ENCODE results near the gene IFITM10. TPM values are rescaled to one million over a fixed set of nuclear protein-coding genes. Genes with fewer than 3 reads are reported as not detected.

IFITM10 gene
- total RNA-seq, 4 donors from 2014 or later, result 0.88 to 6.3 (median 2.4) TPM

GRCh38 chr11:1736447-1736992 lies 13.9 kb downstream of the IFITM10 start:
- 52 to 54% methylated on average over 3 of the region's 3 CpGs for WGBS, 2 donors
- Histone ChIP-seq H3K4me1 (peaks cover 0 to 10% (median 0%) of the 10 kb centered on the region in 3 donors), H3K27me3 (peaks cover 0 to 99% (median 2%) of the 10 kb centered on the region in 4 donors), H3K4me3 (no peak overlapping the region), H3K27ac (no peak overlapping the region), H3K9me3 (peaks cover 0 to 16% (median 14%) of the 10 kb centered on the region in 3 donors), H3K36me3 (no peaks in the 10 kb centered on the region)
- intact Hi-C loops (cut with DNase I), result no loop called here
- no peak for DNase-seq
- no peak for TF ChIP-seq POLR2A (IDR thresholded peaks at IDR 0.05)
- no peak for TF ChIP-seq CTCF (IDR thresholded peaks at IDR 0.05)

- Histone ChIP-seq H3K36me3 (no peaks in the 10 kb centered on the region), H3K4me1 (peaks cover 0 to 10% (median 0%) of the 10 kb centered on the region in 3 donors), H3K9me3 (peaks cover 0 to 16% (median 14%) of the 10 kb centered on the region in 3 donors), H3K4me3 (no peak overlapping the region), H3K27ac (no peak overlapping the region), H3K27me3 (peaks cover 0 to 97% (median 2%) of the 10 kb centered on the region in 4 donors)
- no peak for DNase-seq
- WGBS, 2 donors, result 72 to 81% methylated on average over 7 of the region's 16 CpGs
- intact Hi-C loops (cut with DNase I), result no loop called here
- TF ChIP-seq POLR2A (IDR thresholded peaks at IDR 0.05) (no peak), CTCF (IDR thresholded peaks at IDR 0.05) (no peak)
Measured at GRCh38 chr11:1735271-1735670, 15.1 kb downstream of the IFITM10 start.

DNA sequence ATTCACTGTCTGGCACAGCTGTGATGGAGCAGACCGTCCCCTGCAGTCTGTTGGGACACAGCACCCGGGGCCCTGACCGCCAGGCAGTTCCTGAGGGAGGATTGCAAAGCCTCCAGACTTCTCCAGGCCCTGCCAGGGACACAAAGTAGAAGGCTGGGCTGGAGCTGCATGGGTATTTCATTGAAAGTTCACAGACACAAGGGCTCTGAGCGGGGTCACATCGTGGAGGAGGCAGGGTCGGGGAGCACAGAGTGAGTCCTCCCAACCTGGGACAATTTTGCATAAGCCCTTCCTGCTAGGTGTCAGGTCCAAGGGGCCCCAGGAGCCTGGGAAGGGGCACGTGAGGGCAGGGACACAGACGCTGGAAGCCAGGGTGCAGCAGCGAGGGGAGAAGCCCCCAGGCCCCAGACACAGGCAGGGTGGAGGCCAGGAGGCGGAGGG lies 15.7 kb downstream of the IFITM10 start:
- Histone ChIP-seq H3K27me3 (peaks cover 0 to 97% (median 2%) of the 10 kb centered on the region in 4 donors), H3K4me3 (no peak overlapping the region), H3K36me3 (no peaks in the 10 kb centered on the region), H3K9me3 (peaks cover 0 to 16% (median 14%) of the 10 kb centered on the region in 3 donors), H3K4me1 (peaks cover 0 to 10% (median 0%) of the 10 kb centered on the region in 3 donors), H3K27ac (no peak overlapping the region)
- TF ChIP-seq POLR2A (IDR thresholded peaks at IDR 0.05), result no peak
- DNase-seq, result no peak
- WGBS, 2 donors, result 65 to 67% methylated on average over 6 to 8 of the region's 10 CpGs
- intact Hi-C loops (cut with DNase I), result no loop called here

DNA sequence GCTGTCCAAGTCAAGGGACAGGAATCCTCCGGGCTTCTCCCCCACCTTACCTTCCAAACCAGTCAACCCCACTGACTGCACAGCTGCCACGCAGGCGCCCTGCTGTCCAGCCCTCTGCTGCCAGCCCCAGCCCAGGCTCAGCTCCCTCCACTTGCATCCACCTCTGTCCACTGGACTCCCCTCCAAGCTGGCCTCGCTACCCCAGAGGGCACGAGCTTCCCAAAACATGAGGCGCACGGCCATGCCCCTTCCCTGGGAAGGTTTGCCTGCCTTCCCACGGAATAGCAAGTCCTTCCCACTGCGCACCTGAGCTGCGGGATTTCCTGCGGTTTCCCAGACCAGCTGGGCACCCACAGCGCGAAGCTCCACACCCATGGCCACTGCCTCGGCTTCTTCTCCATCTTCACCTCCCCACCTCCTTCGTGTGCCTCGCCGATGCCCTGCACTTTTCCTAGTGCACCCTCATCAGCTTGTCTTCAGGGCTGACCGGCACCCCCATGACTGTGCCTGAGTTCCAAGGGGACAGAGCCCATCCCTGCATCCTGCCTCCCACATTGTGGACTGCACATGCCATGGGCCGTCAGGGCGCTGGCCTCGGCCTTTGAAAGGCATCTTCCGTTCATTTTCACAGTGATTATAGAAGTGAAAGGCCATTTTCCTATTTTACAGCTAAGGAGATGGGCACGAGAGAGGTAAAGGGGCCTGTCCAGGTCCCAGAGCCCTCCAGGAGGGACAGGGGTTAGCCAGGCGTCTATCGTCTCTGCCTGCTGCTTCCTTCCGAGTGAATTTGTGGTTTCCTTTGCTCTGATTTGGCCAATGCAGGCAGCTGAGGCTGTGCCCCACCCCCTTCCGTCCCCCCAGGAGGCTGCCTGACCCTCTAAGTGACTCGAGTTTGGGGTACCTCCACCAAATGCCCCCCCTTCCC lies 16.4 kb downstream of the IFITM10 start:
- 78 to 81% methylated on average over 21 to 22 of the region's 28 CpGs for WGBS, 2 donors
- H3K4me1 ChIP-seq, result peaks cover 0 to 10% (median 0%) of the 10 kb centered on the region in 3 donors
- TF ChIP-seq POLR2A (IDR thresholded peaks at IDR 0.05) (no peak), CTCF (IDR thresholded peaks at IDR 0.05) (no peak)
- H3K27ac ChIP-seq, result no peak overlapping the region
- H3K9me3 ChIP-seq, result peaks cover 0 to 16% (median 14%) of the 10 kb centered on the region in 3 donors
- intact Hi-C loops (cut with DNase I), result no loop called here
- DNase-seq, result no peak
- peaks cover 0 to 97% (median 2%) of the 10 kb centered on the region in 4 donors for H3K27me3 ChIP-seq
- H3K4me3 ChIP-seq, result no peak overlapping the region
- H3K36me3 ChIP-seq, result no peaks in the 10 kb centered on the region

DNA sequence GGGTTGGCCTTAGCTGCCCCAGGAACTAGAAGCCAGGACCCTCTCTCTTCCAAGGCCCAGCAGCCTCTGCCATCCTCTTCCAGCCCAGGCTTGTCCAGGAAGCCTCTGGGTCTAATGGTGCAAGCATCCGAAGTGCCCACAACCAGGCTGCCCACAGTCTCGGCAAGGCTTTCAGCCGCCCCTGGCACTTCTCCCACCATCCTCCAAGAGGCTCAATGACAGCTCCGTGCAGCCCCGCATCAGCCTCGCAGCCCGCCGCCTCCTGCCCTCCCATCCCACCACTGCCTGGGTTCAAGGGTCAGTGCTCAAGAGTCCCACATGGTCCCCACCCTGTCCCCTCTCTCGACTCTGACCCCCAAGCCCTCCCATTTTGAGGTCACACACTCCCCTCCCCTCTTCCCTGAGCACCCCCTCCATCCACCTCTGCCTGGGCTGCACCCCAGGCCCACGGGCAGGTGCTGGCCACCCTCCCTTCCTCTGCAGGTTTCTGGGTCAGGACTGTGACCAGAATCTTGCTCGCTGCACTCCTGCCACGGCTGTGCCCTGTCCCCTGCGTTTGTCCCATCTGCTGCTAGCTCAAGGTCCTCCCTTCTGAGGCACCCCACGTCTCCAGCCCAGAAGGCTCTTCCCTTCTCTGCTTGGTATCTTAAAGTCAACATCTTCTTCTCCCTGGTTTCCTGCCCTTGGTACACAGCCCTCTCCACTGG lies 17.2 kb downstream of the IFITM10 start:
- no peak overlapping the region for H3K27ac ChIP-seq
- TF ChIP-seq CTCF (IDR thresholded peaks at IDR 0.05) (no peak), POLR2A (IDR thresholded peaks at IDR 0.05) (no peak)
- WGBS, 2 donors, result 57 to 61% methylated on average over 12 to 14 of the region's 14 CpGs
- H3K9me3 ChIP-seq, result peaks cover 0 to 16% (median 14%) of the 10 kb centered on the region in 3 donors
- intact Hi-C loops (cut with DNase I), result no loop called here
- H3K27me3 ChIP-seq, result peaks cover 0 to 97% (median 2%) of the 10 kb centered on the region in 4 donors
- no peak overlapping the region for H3K4me3 ChIP-seq
- no peaks in the 10 kb centered on the region for H3K36me3 ChIP-seq
- peaks cover 0 to 10% (median 0%) of the 10 kb centered on the region in 3 donors for H3K4me1 ChIP-seq
- DNase-seq, result no peak
